ENCODE data around the gene DYNLT3. TPM values are rescaled to one million over a fixed set of nuclear protein-coding genes. Genes with fewer than 3 reads are reported as not detected.
A peak's percentile ranks its signal among the peaks of the same experiment; 100 is the strongest.

Gene DYNLT3
- total RNA-seq, 1 donor from 2014 or later: 33.3 TPM

DNA sequence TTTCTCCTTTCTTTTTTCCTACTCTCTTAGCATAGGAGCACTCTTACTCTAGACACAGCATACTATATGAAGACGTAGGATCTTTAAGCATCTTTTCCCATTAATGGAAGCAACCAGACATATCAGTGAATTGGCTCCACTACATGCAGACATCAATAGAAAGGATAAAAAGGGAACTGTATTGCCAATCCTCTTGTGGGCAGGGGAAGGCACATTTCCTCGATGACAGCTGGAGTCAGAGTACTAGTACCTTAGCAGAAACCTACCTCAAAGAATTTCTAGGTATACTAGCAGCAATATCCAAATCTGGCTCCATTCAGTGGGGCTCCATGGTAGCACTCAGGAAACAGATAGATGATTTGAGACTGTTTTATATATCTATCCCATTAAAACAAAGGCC, 47.4 kb downstream of the DYNLT3 start:
- intact Hi-C loops (cut with DNase I): no loop called here
- ATAC-seq: no peak
- no peak for DNase-seq (ENCODE audit: low spot score)

DNA sequence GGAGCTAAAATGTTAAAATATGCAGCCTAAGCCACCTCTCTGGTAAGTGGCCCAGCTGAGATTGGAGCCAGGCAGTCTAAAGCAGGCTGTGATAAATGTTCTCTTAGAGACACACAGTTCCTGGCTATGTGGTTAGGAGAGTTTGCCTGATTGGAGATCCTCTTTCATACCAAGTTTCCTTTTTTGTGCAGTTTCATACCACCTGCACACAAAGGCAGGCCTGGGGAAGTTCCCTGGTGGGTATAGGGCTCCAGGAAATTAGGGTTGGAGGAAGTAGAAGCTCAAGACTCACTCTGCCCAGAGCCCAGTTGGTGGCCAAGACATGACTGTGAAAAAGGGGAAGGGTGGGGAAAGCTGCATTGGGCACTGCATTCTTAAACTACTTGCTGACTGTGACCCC, 50.6 kb downstream of the DYNLT3 start:
- no peak for DNase-seq (ENCODE audit: low spot score)
- intact Hi-C loops (cut with DNase I): no loop called here
- peak; percentile 68 for ATAC-seq

- ATAC-seq (no peak), DNase-seq (ENCODE audit: low spot score) (no peak)
- intact Hi-C loops (cut with DNase I): no loop called here
Measured at GRCh38 chrX:37796310-37796709, 51.1 kb downstream of the DYNLT3 start.

Other genes starting within 250 kb of the DYNLT3 start
- gene XK, start 161.8 kb downstream of the DYNLT3 start, total RNA-seq: 1.7 TPM
- gene CYBB, start 67.5 kb downstream of the DYNLT3 start, total RNA-seq: 39.8 TPM
- not detected for gene SYTL5, start 159.0 kb upstream of the DYNLT3 start, total RNA-seq

Data from sciatic nerve (tissue), 2 donors.